CD14-positive monocyte (primary cell): ENCODE results near the gene GRID1. TPM values are rescaled to one million over a fixed set of nuclear protein-coding genes. Genes with fewer than 3 reads are reported as not detected.

Source experiments
- DNase-seq, 3 donors: peaks; one replicate each; pipeline ENCODE4 v3.0.0-alpha.2; 2011 to 2022
- H2AFZ ChIP-seq: 2 replicates; pipeline ENCODE4 v1.6.0; 2012; ENCODE audit warnings: mild to moderate bottlenecking, low read depth, low read length, inconsistent platforms; ENCODE audit not compliant: insufficient read depth, poor library complexity, severe bottlenecking
- H3K27ac ChIP-seq, 2 donors: 1 replicate in 1 of 2; 2 replicates in 1 of 2; pipeline ENCODE4 v1.5.1; 2012 to 2013; ENCODE audit warnings: low read length in 2 of 2, control low read depth in 1 of 2, inconsistent platforms in 1 of 2, low read depth in 1 of 2, mild to moderate bottlenecking in 1 of 2
- H3K27me3 ChIP-seq, 2 donors: one replicate each; pipeline versions ENCODE4 v1.6.0 to v1.6.1; 2011 to 2013; ENCODE audit warnings: low read length in 2 of 2; ENCODE audit not compliant: control insufficient read depth in 2 of 2, insufficient read depth in 2 of 2
- H3K36me3 ChIP-seq, 2 donors: replicated peaks in 1 of 2; 1 replicate in 1 of 2; 2 replicates in 1 of 2; pipeline versions ENCODE4 v1.5.1 to v1.6.1; 2012 to 2013; ENCODE audit warnings: low read length in 2 of 2, control low read depth in 1 of 2, inconsistent platforms in 1 of 2, mild to moderate bottlenecking in 1 of 2; ENCODE audit not compliant: insufficient read depth in 2 of 2, control insufficient read depth in 1 of 2
- H3K4me1 ChIP-seq, 2 donors: 1 replicate in 1 of 2; 2 replicates in 1 of 2; pipeline versions ENCODE4 v1.5.1 to v1.6.1; 2012 to 2013; ENCODE audit warnings: low read length in 2 of 2, control low read depth in 1 of 2, inconsistent platforms in 1 of 2, mild to moderate bottlenecking in 1 of 2, moderate library complexity in 1 of 2; ENCODE audit not compliant: insufficient read depth in 2 of 2, control insufficient read depth in 1 of 2
- H3K4me2 ChIP-seq: replicated peaks from 2 replicates; pipeline ENCODE3; 2012; ENCODE audit warnings: low read length, moderate library complexity, mild to moderate bottlenecking; ENCODE audit not compliant: poor library complexity, severe bottlenecking; ENCODE audit errors: extremely low read depth
- H3K4me3 ChIP-seq, 3 experiments: fragments of 200-600 bp in 1 of 3; sonication (generic) in 1 of 3; replicated peaks in 1 of 3; 1 replicate in 2 of 3; 2 replicates in 1 of 3; pipeline ENCODE4 v1.5.1; 2011 to 2013; ENCODE audit warnings: low read length in 3 of 3, mild to moderate bottlenecking in 3 of 3, control low read depth in 2 of 3, low read depth in 2 of 3, inconsistent platforms in 1 of 3, moderate library complexity in 1 of 3
- H3K79me2 ChIP-seq: 2 replicates; pipeline ENCODE4 v1.6.0; 2012; ENCODE audit warnings: mild to moderate bottlenecking, control low read depth, inconsistent platforms, low read length, moderate library complexity; ENCODE audit not compliant: insufficient read depth
- H3K9ac ChIP-seq: 2 replicates; pipeline ENCODE4 v1.6.0; 2017; ENCODE audit warnings: low read length, mild to moderate bottlenecking; ENCODE audit not compliant: insufficient read depth, poor library complexity, severe bottlenecking
- H3K9me3 ChIP-seq, 2 donors: replicated peaks in 1 of 2; 1 replicate in 1 of 2; 2 replicates in 1 of 2; pipeline versions ENCODE4 v1.5.1 to v1.6.1; 2012 to 2013; ENCODE audit warnings: low read length in 2 of 2, control low read depth in 1 of 2; ENCODE audit not compliant: control insufficient read depth in 1 of 2, insufficient read depth in 1 of 2
- H4K20me1 ChIP-seq: 2 replicates; pipeline ENCODE4 v1.6.0; 2012; ENCODE audit warnings: mild to moderate bottlenecking, low read length, control low read depth, moderate library complexity; ENCODE audit not compliant: insufficient read depth
- H3K27ac Mint-ChIP-seq, 7 donors: one replicate each; pipeline ENCODE4 v1.8.0; 2020; ENCODE audit warnings: mild to moderate bottlenecking in 7 of 7, mixed read lengths in 7 of 7, moderate library complexity in 6 of 7, inconsistent platforms in 2 of 7
- H3K27me3 Mint-ChIP-seq, 3 donors: one replicate each; pipeline ENCODE4 v1.8.0; 2021 to 2022; ENCODE audit warnings: low read depth in 3 of 3, mild to moderate bottlenecking in 3 of 3, mixed read lengths in 3 of 3, moderate library complexity in 3 of 3, inconsistent platforms in 1 of 3
- H3K36me3 Mint-ChIP-seq, 2 donors: one replicate each; pipeline ENCODE4 v1.8.0; 2020; ENCODE audit warnings: mixed read lengths in 2 of 2, inconsistent platforms in 1 of 2, mild to moderate bottlenecking in 1 of 2
- H3K4me1 Mint-ChIP-seq: one replicate; pipeline ENCODE4 v1.8.0; 2020; ENCODE audit warnings: mild to moderate bottlenecking, mixed read lengths
- H3K4me3 Mint-ChIP-seq, 2 donors: one replicate each; pipeline ENCODE4 v1.8.0; 2020; ENCODE audit warnings: mild to moderate bottlenecking in 2 of 2, mixed read lengths in 2 of 2, moderate library complexity in 1 of 2
- H3K9me3 Mint-ChIP-seq, 7 donors: one replicate each; pipeline ENCODE4 v1.8.0; 2020 to 2022; ENCODE audit warnings: mixed read lengths in 7 of 7, mild to moderate bottlenecking in 6 of 7, moderate library complexity in 6 of 7, inconsistent platforms in 2 of 7
- CTCF ChIP-seq: fragments of 200-600 bp; IDR thresholded peaks from one replicate; pipeline ENCODE4 v1.8.0; 2022; ENCODE audit warnings: antibody characterized with exemption, mild to moderate bottlenecking
- WGBS: methylation state at CpG from one replicate; pipeline ENCODE4 v1.1.5; 2013; ENCODE audit warnings: missing lambda C conversion rate; ENCODE audit not compliant: insufficient coverage; 5-methylcytosine and 5-hydroxymethylcytosine counted together
- intact Hi-C, 2 donors: fragments of 100-400 bp; cut with micrococcal nuclease; formaldehyde crosslinking; loops; one replicate each; pipeline versions ENCODE4 v1.15.0 to v1.15.1; 2023
- polyA plus RNA-seq, 3 donors: library from polyadenylated mRNA; depleted of rRNA in 1 of 3; unstranded in 2 of 3; stranded (reverse) in 1 of 3; fragments of 300-500 nt in 2 of 3; fragments of >200 nt in 1 of 3; fragmentation: Illumina TruSeq in 2 of 3; gene quantifications; 1 replicate in 2 of 3; 2 replicates in 1 of 3; pipeline ENCODE4 v1.2.3, GENCODE V29; 2012 to 2021

Gene GRID1
- polyA plus RNA-seq, 3 donors, result not detected

- Histone ChIP-seq H3K27ac (no peak overlapping the region), H3K4me3 (no peak overlapping the region), H3K9me3 (no peaks in the 10 kb centered on the region), H3K9ac (no peak overlapping the region), H3K79me2 (no peaks in the 10 kb centered on the region), H3K36me3 (no peaks in the 10 kb centered on the region), H4K20me1 (no peaks in the 10 kb centered on the region), H3K4me2 (no peak overlapping the region), H3K4me1 (no peaks in the 10 kb centered on the region), H3K27me3 (no peaks in the 10 kb centered on the region), H2AFZ (no peak overlapping the region)
- Mint-ChIP-seq H3K4me1 (no peaks in the 10 kb centered on the region), H3K27me3 (peaks cover 0 to 4% (median 0%) of the 10 kb centered on the region in 3 donors), H3K36me3 (no peaks in the 10 kb centered on the region), H3K4me3 (no peak overlapping the region), H3K27ac (no peak overlapping the region), H3K9me3 (peaks cover 0 to 4% (median 2%) of the 10 kb centered on the region in 7 donors)
- TF ChIP-seq CTCF, result no peak
- DNase-seq, result no peak
- intact Hi-C loops, result no loop called here
These were observed 475.1 kb downstream of the GRID1 start for GRCh38 chr10:85891472-85891871.

GRCh38 chr10:85888559-85888958 lies 478.0 kb downstream of the GRID1 start:
- Histone ChIP-seq H3K4me1 (no peaks in the 10 kb centered on the region), H3K27me3 (no peaks in the 10 kb centered on the region), H3K4me2 (no peak overlapping the region), H3K4me3 (no peak overlapping the region), H3K79me2 (no peaks in the 10 kb centered on the region), H3K9me3 (no peaks in the 10 kb centered on the region), H2AFZ (no peak overlapping the region), H3K27ac (no peak overlapping the region), H4K20me1 (no peaks in the 10 kb centered on the region), H3K9ac (no peak overlapping the region), H3K36me3 (no peaks in the 10 kb centered on the region)
- peaks cover 0 to 4% (median 2%) of the 10 kb centered on the region in 7 donors for H3K9me3 Mint-ChIP-seq
- no peak for DNase-seq
- H3K4me1 Mint-ChIP-seq, result no peaks in the 10 kb centered on the region
- H3K27me3 Mint-ChIP-seq, result peaks cover 0 to 2% (median 0%) of the 10 kb centered on the region in 3 donors
- no peak for TF ChIP-seq CTCF
- no peak overlapping the region for H3K4me3 Mint-ChIP-seq
- no peaks in the 10 kb centered on the region for H3K36me3 Mint-ChIP-seq
- no peak overlapping the region for H3K27ac Mint-ChIP-seq
- intact Hi-C loops, result no loop called here
- WGBS, result no CpG with 5 or more reads among the region's 2 CpGs
